ENCODE measurements around the gene ZNF45. TPM values are rescaled to one million over a fixed set of nuclear protein-coding genes. Genes with fewer than 3 reads are reported as not detected.

Gene ZNF45
- polyA plus RNA-seq, 1 of the 3 experiments (the other 2 are of a cell fraction), result 9.7 TPM

Small RNA genes lying within 50 kb of the gene (small RNA-seq; reads per million reads assigned to genes)
- 0 reads per million in 7 experiments for gene AC006213.5

Other genes starting within 250 kb of the ZNF45 start
- gene IRGC, start 219.2 kb downstream of the ZNF45 start, polyA plus RNA-seq (2012; rRNA removed), result not detected in 2 replicates
- 17.3 and 24.3 TPM in 2 replicates for gene SMG9, start 180.3 kb downstream of the ZNF45 start, polyA plus RNA-seq (2012; rRNA removed)
- gene KCNN4, start 154.3 kb downstream of the ZNF45 start, polyA plus RNA-seq (2012; rRNA removed), result 21.0 and 22.2 TPM in 2 replicates
- 0.05 and 0.13 TPM in 2 replicates for gene LYPD5, start 132.8 kb downstream of the ZNF45 start, polyA plus RNA-seq (2012; rRNA removed)
- gene ZNF283, start 108.0 kb downstream of the ZNF45 start, polyA plus RNA-seq (2012; rRNA removed), result 1.6 and 2.6 TPM in 2 replicates
- gene ZNF404, start 51.3 kb downstream of the ZNF45 start, polyA plus RNA-seq (2012; rRNA removed), result 2.6 and 4.3 TPM in 2 replicates
- gene ZNF221, start 15.9 kb upstream of the ZNF45 start, polyA plus RNA-seq (2012; rRNA removed), result 0.64 and 1.7 TPM in 2 replicates
- gene ZNF155, start 48.9 kb upstream of the ZNF45 start, polyA plus RNA-seq (2012; rRNA removed), result 2.1 and 3.8 TPM in 2 replicates
- gene ZNF230, start 67.7 kb upstream of the ZNF45 start, polyA plus RNA-seq (2012; rRNA removed), result 1.8 and 2.4 TPM in 2 replicates
- 3.7 and 6.7 TPM in 2 replicates for gene ZNF222, start 90.1 kb upstream of the ZNF45 start, polyA plus RNA-seq (2012; rRNA removed)
- gene ZNF223, start 116.8 kb upstream of the ZNF45 start, polyA plus RNA-seq (2012; rRNA removed), result 2.7 and 4.1 TPM in 2 replicates
- 1.4 and 2.2 TPM in 2 replicates for gene ZNF284, start 136.9 kb upstream of the ZNF45 start, polyA plus RNA-seq (2012; rRNA removed)
- gene ZNF224, start 159.1 kb upstream of the ZNF45 start, polyA plus RNA-seq (2012; rRNA removed), result 13.9 and 20.2 TPM in 2 replicates
- 1.2 and 1.3 TPM in 2 replicates for gene ZNF225, start 178.1 kb upstream of the ZNF45 start, polyA plus RNA-seq (2012; rRNA removed)
- 3.1 and 6.0 TPM in 2 replicates for gene ZNF234, start 206.3 kb upstream of the ZNF45 start, polyA plus RNA-seq (2012; rRNA removed)
- gene ZNF226, start 229.8 kb upstream of the ZNF45 start, polyA plus RNA-seq (2012; rRNA removed), result 28.8 and 48.3 TPM in 2 replicates

Data from SK-N-SH (cell line).